MM.1S (cell line): Measurements from ENCODE around the gene SMIM14.
"Not testable (repeated sequence)": the region's sequence is repeated elsewhere in the genome, so short reads cannot be mapped to it uniquely, and the experiment has no call there.

Source experiments
- DNase-seq: peaks from one replicate; pipeline ENCODE4 v3.0.0-alpha.2; 2015
- H2AFZ ChIP-seq: fragments of 300-600 bp; sonication (generic); 2 replicates; pipeline ENCODE4 v1.6.0; 2016; ENCODE audit warnings: antibody characterized with exemption, low read length
- H3F3A ChIP-seq: fragments of 300-600 bp; sonication (generic); 2 replicates; pipeline ENCODE4 v1.6.1; 2016; ENCODE audit warnings: mild to moderate bottlenecking, antibody characterized with exemption, low read length, moderate library complexity, mixed read lengths; ENCODE audit not compliant: insufficient read depth
- H3K27ac ChIP-seq: fragments of 300-600 bp; sonication (generic); 2 replicates; pipeline ENCODE4 v1.5.1; 2016; ENCODE audit warnings: mild to moderate bottlenecking, low read length
- H3K27me3 ChIP-seq: fragments of 300-600 bp; sonication (generic); replicated peaks from 2 replicates; pipeline ENCODE4 v1.6.0; 2016; ENCODE audit warnings: low read length; ENCODE audit not compliant: insufficient read depth
- H3K36me3 ChIP-seq: fragments of 300-600 bp; sonication (generic); replicated peaks from 2 replicates; pipeline ENCODE4 v1.6.1; 2016; ENCODE audit warnings: mild to moderate bottlenecking, low read length, mixed read lengths; ENCODE audit not compliant: insufficient read depth
- H3K4me1 ChIP-seq: fragments of 300-600 bp; sonication (generic); 2 replicates; pipeline ENCODE4 v1.6.1; 2016; ENCODE audit warnings: low read length, mixed read lengths
- H3K4me2 ChIP-seq: fragments of 300-600 bp; sonication (generic); 2 replicates; pipeline ENCODE4 v1.6.0; 2016; ENCODE audit warnings: low read depth, low read length
- H3K4me3 ChIP-seq: fragments of 300-600 bp; sonication (generic); 2 replicates; pipeline ENCODE4 v1.5.1; 2016; ENCODE audit warnings: low read length, mixed read lengths
- H3K79me2 ChIP-seq: fragments of 300-600 bp; sonication (generic); 2 replicates; pipeline ENCODE4 v1.6.1; 2016; ENCODE audit warnings: mixed run types, low read length, mixed read lengths
- H3K9ac ChIP-seq: fragments of 300-600 bp; sonication (generic); 2 replicates; pipeline ENCODE4 v1.6.1; 2016; ENCODE audit warnings: low read length, mixed read lengths
- H3K9me2 ChIP-seq: fragments of 300-600 bp; sonication (generic); replicated peaks from 2 replicates; pipeline ENCODE4 v1.6.1; 2016; ENCODE audit warnings: mild to moderate bottlenecking, low read length, mixed read lengths; ENCODE audit not compliant: insufficient read depth
- H3K9me3 ChIP-seq: fragments of 300-600 bp; sonication (generic); replicated peaks from 2 replicates; pipeline ENCODE4 v1.6.1; 2016; ENCODE audit warnings: mild to moderate bottlenecking, low read length, mixed read lengths; ENCODE audit not compliant: insufficient read depth
- H4K20me1 ChIP-seq: fragments of 300-600 bp; sonication (generic); 2 replicates; pipeline ENCODE4 v1.6.1; 2016; ENCODE audit warnings: mild to moderate bottlenecking, low read length, moderate library complexity, mixed read lengths; ENCODE audit not compliant: insufficient read depth
- CTCF ChIP-seq: fragments of 300-600 bp; sonication (generic); IDR thresholded peaks from 2 replicates; pipeline ENCODE4 v1.5.1; 2016; ENCODE audit warnings: antibody characterized with exemption, low read length, mixed read lengths
- EZH2 ChIP-seq: fragments of 300-600 bp; sonication (generic); optimal IDR thresholded peaks from 2 replicates; pipeline ENCODE3; 2017; ENCODE audit warnings: low read depth, mild to moderate bottlenecking, antibody characterized with exemption, low read length, mixed read lengths
- EZH2phosphoT487 ChIP-seq: fragments of 300-600 bp; sonication (generic); IDR thresholded peaks from 2 replicates; pipeline ENCODE4 v1.6.1; 2018; ENCODE audit warnings: antibody characterized with exemption, low read length

SMIM14 gene

GRCh38 chr4:39533541-39533940 is 105.1 kb downstream of the SMIM14 start:
- Histone ChIP-seq H3K4me2 (no peak overlapping the region), H3K9ac (no peak overlapping the region), H2AFZ (no peak overlapping the region), H3F3A (no peaks in the 10 kb centered on the region), H3K4me3 (no peak overlapping the region), H3K36me3 (no peaks in the 10 kb centered on the region), H3K9me2 (no peaks in the 10 kb centered on the region), H3K9me3 (no peaks in the 10 kb centered on the region), H3K27ac (no peak overlapping the region), H3K79me2 (no peaks in the 10 kb centered on the region), H3K27me3 (no peaks in the 10 kb centered on the region), H4K20me1 (no peaks in the 10 kb centered on the region), H3K4me1 (no peaks in the 10 kb centered on the region)
- TF ChIP-seq EZH2, result no peak
- TF ChIP-seq CTCF, result no peak
- no peak for TF ChIP-seq EZH2phosphoT487
- no peak for DNase-seq

DNA sequence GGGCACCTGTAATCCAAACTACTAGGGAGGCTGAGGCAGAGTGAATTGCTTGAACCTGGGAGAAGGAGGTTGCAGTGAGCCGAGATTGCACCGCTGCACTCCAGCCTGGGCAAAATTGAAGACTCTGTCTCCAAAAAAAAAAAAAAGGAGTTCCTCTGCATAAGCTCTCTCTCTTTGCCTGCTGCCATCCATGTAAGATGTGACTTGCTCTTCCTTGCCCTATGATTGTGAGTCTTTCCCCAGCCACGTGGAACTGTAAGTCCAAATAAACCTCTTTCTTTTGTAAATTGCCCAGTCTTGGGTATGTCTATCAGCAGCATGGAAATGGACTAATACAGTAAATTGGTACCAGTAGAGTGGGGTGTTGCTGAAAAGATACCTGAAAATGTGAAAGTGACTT is 106.4 kb downstream of the SMIM14 start:
- not testable (repeated sequence) for H3K9ac ChIP-seq, H3K4me3 ChIP-seq, H3K4me2 ChIP-seq, H3K4me1 ChIP-seq, H3K9me3 ChIP-seq, DNase-seq, H3K36me3 ChIP-seq, H3F3A ChIP-seq, H3K27ac ChIP-seq, H3K79me2 ChIP-seq, H4K20me1 ChIP-seq, H2AFZ ChIP-seq, H3K27me3 ChIP-seq, H3K9me2 ChIP-seq

GRCh38 chr4:39530682-39531081 is 108.0 kb downstream of the SMIM14 start:
- no peaks in the 10 kb centered on the region for H4K20me1 ChIP-seq
- no peaks in the 10 kb centered on the region for H3K36me3 ChIP-seq
- no peak for TF ChIP-seq CTCF
- no peak for TF ChIP-seq EZH2
- TF ChIP-seq EZH2phosphoT487, result no peak
- H2AFZ ChIP-seq, result no peak overlapping the region
- H3K4me1 ChIP-seq, result no peaks in the 10 kb centered on the region
- H3K9me3 ChIP-seq, result no peaks in the 10 kb centered on the region
- no peak overlapping the region for H3K4me2 ChIP-seq
- no peak for DNase-seq
- no peaks in the 10 kb centered on the region for H3K27me3 ChIP-seq
- no peaks in the 10 kb centered on the region for H3F3A ChIP-seq
- H3K9me2 ChIP-seq, result no peaks in the 10 kb centered on the region
- H3K4me3 ChIP-seq, result no peak overlapping the region
- H3K27ac ChIP-seq, result no peak overlapping the region
- H3K79me2 ChIP-seq, result peaks cover 11% of the 10 kb centered on the region; the same call in 1 of the 2 replicates
- no peak overlapping the region for H3K9ac ChIP-seq

DNA sequence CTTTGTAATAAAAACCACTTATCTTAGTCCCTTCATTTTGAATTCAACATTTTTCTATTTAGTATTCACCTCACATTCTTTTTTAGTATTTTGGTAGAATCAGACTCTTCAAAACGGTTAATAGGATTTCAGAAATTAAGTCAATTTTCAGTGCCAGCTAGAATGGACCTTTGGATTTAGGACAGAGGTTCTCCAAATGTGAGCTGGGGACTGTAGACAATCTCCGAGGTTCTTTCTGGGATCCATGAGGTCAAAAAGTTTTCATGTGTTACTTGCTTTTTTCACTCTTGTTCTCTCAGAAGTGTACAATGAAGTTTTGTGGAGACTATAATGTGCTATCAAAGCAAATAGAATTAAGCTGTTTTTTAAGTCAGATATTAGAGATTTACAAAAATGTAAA is 109.1 kb downstream of the SMIM14 start:
- peaks cover 14% of the 10 kb centered on the region; the same call in 1 of the 2 replicates for H3K79me2 ChIP-seq

More for the DNA sequence above, 109.1 kb downstream of the SMIM14 start:
- Histone ChIP-seq H3K9me3 (no peaks in the 10 kb centered on the region), H3K27ac (no peak overlapping the region), H3K36me3 (no peaks in the 10 kb centered on the region), H3K4me1 (no peaks in the 10 kb centered on the region), H4K20me1 (no peaks in the 10 kb centered on the region), H3K4me2 (no peak overlapping the region), H3K9ac (no peak overlapping the region), H3K9me2 (no peaks in the 10 kb centered on the region), H2AFZ (no peak overlapping the region), H3K4me3 (no peak overlapping the region), H3F3A (no peaks in the 10 kb centered on the region), H3K27me3 (no peaks in the 10 kb centered on the region)
- TF ChIP-seq EZH2phosphoT487 (no peak), CTCF (no peak), EZH2 (no peak)
- DNase-seq, result no peak
